HEK293 (cell line): ENCODE data around the gene AKT1.

Experiments used
- BCL11B ChIP-seq: fragments of 450-650 bp; formaldehyde crosslinking; IDR thresholded peaks from 2 replicates; pipeline ENCODE4 v1.5.1; 2016; ENCODE audit warnings: low read depth, missing biosample characterization, missing genetic modification characterization
- MYNN ChIP-seq: fragments of 450-650 bp; formaldehyde crosslinking; IDR thresholded peaks from 2 replicates; pipeline ENCODE4 v1.5.1; 2016; ENCODE audit warnings: missing biosample characterization, missing genetic modification characterization, borderline replicate concordance
- OSR2 ChIP-seq: fragments of 450-650 bp; formaldehyde crosslinking; IDR thresholded peaks from 2 replicates; pipeline ENCODE4 v1.5.1; 2016; ENCODE audit warnings: missing biosample characterization, missing genetic modification characterization
- SP7 ChIP-seq: fragments of 450-650 bp; formaldehyde crosslinking; IDR thresholded peaks from 2 replicates; pipeline ENCODE4 v1.5.1; 2016; ENCODE audit warnings: missing biosample characterization, missing genetic modification characterization
- ZFP37 ChIP-seq: fragments of 450-650 bp; formaldehyde crosslinking; IDR thresholded peaks from 2 replicates; pipeline ENCODE4 v1.5.1; 2016; ENCODE audit warnings: missing biosample characterization, missing genetic modification characterization
- ZNF175 ChIP-seq: fragments of 450-650 bp; formaldehyde crosslinking; IDR thresholded peaks from 2 replicates; pipeline ENCODE4 v1.5.1; 2016; ENCODE audit warnings: missing biosample characterization, missing genetic modification characterization
- ZNF274 ChIP-seq, 2 experiments: fragments of 200-500 bp in 1 of 2; fragments of 450-650 bp in 1 of 2; sonication (Bioruptor generic) in 1 of 2; formaldehyde crosslinking in 1 of 2; IDR thresholded peaks; 2 replicates each; pipeline versions ENCODE4 v1.5.1 to v1.6.1; 2014 to 2016; ENCODE audit warnings: borderline replicate concordance in 1 of 2, inconsistent platforms in 1 of 2, low read length in 1 of 2, missing biosample characterization in 1 of 2, missing genetic modification characterization in 1 of 2
- ZNF416 ChIP-seq: fragments of 450-650 bp; formaldehyde crosslinking; IDR thresholded peaks from 2 replicates; pipeline ENCODE4 v1.5.1; 2016; ENCODE audit warnings: missing biosample characterization, missing genetic modification characterization
- TF ChIP-seq, protein P1 (sequence below): fragments of 450-650 bp; formaldehyde crosslinking; IDR thresholded peaks from 2 replicates; pipeline ENCODE4 v1.5.1; 2016; ENCODE audit warnings: missing biosample characterization, missing genetic modification characterization

DNA sequence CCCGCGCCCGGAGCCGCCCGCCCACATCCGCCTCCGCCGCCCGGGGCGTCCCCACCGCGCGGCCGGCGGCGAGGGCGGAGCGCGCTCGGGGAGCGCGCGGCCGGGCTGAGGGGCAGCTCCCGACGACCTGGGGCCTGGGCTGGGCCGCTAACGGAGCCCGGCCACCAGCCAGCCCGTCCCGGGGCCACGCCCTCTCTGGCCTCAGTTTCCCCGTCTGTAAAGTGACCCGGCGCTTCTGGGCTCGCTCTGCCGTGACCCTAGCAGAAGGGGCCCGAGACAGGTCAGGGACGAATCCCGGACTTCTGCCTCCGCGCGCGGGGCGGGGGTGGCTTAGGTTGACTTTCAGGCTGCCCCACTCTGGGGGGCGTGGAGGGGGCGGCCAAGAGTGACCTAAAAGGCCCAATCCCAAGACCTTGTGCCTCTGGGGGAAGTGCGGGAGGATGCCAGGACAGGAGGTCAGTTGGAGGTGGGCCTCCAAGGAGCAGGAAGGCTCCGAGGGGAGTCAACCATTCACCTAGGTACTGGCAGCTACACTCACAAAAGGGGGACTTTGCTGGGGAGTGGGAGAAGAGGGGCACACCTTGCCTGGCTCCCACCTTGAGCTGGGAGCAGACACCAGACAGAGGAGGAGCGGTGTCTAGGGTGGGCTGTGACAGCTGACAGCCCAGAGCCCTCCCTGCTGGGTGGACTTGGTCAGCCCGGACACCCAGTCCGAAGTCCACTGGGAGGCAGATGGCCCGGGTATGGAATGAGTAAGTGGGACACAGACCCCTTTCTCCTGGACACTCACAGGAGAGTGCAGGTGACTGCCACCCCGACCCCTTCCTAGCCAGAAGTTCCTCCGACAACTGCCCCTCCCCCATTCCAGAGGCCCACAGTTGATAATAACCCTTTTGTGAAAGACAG, 486 bp upstream of the AKT1 start:
- TF ChIP-seq BCL11B, result no peak
- no peak for TF ChIP-seq OSR2
- TF ChIP-seq ZNF416 (tag by site-specific recombination), result no peak
- TF ChIP-seq ZNF274 (IDR thresholded peaks at IDR 0.05; ENCODE audit: low read length), result no peak
- no peak for TF ChIP-seq ZNF274 (tag by site-specific recombination; IDR thresholded peaks at IDR 0.05; ENCODE audit: borderline replicate concordance)
- TF ChIP-seq ZFP37 (tag by site-specific recombination), result no peak
- TF ChIP-seq, protein P1, sequence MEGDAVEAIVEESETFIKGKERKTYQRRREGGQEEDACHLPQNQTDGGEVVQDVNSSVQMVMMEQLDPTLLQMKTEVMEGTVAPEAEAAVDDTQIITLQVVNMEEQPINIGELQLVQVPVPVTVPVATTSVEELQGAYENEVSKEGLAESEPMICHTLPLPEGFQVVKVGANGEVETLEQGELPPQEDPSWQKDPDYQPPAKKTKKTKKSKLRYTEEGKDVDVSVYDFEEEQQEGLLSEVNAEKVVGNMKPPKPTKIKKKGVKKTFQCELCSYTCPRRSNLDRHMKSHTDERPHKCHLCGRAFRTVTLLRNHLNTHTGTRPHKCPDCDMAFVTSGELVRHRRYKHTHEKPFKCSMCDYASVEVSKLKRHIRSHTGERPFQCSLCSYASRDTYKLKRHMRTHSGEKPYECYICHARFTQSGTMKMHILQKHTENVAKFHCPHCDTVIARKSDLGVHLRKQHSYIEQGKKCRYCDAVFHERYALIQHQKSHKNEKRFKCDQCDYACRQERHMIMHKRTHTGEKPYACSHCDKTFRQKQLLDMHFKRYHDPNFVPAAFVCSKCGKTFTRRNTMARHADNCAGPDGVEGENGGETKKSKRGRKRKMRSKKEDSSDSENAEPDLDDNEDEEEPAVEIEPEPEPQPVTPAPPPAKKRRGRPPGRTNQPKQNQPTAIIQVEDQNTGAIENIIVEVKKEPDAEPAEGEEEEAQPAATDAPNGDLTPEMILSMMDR (tag by site-specific recombination), result no peak
- no peak for TF ChIP-seq SP7
- no peak for TF ChIP-seq ZNF175 (tag by site-specific recombination)
- no peak for TF ChIP-seq MYNN
